ENCODE data around the gene TMEM245. TPM values are rescaled to one million over a fixed set of nuclear protein-coding genes. Genes with fewer than 3 reads are reported as not detected.
A peak's percentile ranks its signal among the peaks of the same experiment; 100 is the strongest.

Gene TMEM245
- polyA plus RNA-seq, 3 donors, result 6.9 to 11.3 (median 9.7) TPM

DNA sequence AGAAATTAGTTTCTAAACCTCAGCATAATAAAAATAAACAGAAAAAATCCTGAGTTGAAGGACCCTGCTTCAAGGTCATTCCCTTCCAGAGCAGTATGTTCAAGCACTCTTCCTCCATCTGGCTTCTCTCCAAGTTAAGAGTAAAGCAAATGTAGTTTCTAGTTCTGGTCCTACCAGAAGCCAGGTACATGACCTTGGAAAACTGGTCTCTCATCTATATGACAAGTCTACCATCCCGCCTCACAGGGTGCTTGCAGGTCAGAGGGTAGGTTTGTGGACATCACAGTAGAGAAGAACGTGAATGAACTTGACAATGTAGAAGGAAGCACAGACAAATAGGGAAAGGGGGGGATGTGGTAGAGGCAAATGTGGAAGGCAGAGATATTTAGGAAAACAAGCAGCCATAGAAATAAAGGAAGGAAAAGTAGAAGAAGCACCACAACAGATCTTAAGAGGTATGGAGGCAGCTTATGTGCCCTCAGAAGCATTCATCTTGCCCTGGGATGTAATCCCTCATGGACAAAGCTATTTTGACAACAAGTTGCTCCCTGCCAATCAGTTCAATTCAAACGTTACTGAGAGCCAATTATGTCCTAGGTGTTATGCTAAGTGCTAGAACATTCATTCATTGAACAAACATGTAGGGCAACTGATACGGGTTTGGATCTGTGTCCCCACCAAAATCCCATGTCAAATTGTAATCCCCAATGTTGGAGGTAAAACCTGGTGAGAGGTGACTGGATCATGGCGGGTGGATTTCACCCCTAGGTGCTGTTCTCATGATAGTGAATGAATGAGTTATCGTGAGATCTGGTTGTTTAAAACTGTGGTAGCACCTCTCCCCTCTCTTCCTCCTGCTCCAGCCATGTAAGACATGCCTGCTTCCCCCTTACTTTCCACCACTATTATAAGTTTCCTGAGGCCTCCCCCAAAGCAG, 82.7 kb downstream of the TMEM245 start:
- peaks cover 45 to 58% of the 10 kb centered on the region in 2 donors for H3K36me3 Mint-ChIP-seq
- Histone ChIP-seq H4K20me1 (ENCODE audit: insufficient read depth, low read length) (no peaks in the 10 kb centered on the region), H3K9ac (ENCODE audit: insufficient read depth, low read length, poor library complexity, severe bottlenecking) (no peak overlapping the region), H3K36me3 (replicated peaks in 1 of 2; ENCODE audit: control insufficient read depth in 1 of 2, insufficient read depth in 2 of 2, low read length in 2 of 2) (peaks cover 53 to 89% of the 10 kb centered on the region in 2 donors), H3K27me3 (ENCODE audit: control insufficient read depth in 2 of 2, insufficient read depth in 2 of 2, low read length in 2 of 2) (no peaks in the 10 kb centered on the region), H3K4me3 (replicated peaks in 1 of 3; ENCODE audit: low read depth in 2 of 3, low read length in 3 of 3) (no peak overlapping the region), H3K9me3 (replicated peaks in 1 of 2; ENCODE audit: control insufficient read depth in 1 of 2, insufficient read depth in 1 of 2, low read length in 2 of 2) (no peaks in the 10 kb centered on the region), H2AFZ (ENCODE audit: insufficient read depth, low read depth, low read length, poor library complexity, severe bottlenecking) (no peak overlapping the region), H3K79me2 (ENCODE audit: insufficient read depth, low read length) (no peaks in the 10 kb centered on the region), H3K27ac (ENCODE audit: low read depth in 1 of 2, low read length in 2 of 2) (no peak overlapping the region), H3K4me1 (ENCODE audit: control insufficient read depth in 1 of 2, insufficient read depth in 2 of 2, low read length in 2 of 2) (no peaks in the 10 kb centered on the region), H3K4me2 (replicated peaks; ENCODE audit: extremely low read depth, low read length, poor library complexity, severe bottlenecking) (no peak overlapping the region)
- peak overlapping the region in 2 of 7 donors; percentile 10 to 80 for H3K27ac Mint-ChIP-seq
- no peak for DNase-seq
- H3K4me3 Mint-ChIP-seq, result no peak overlapping the region
- intact Hi-C loops (cut with micrococcal nuclease), result no loop called here
- H3K9me3 Mint-ChIP-seq, result no peaks in the 10 kb centered on the region
- TF ChIP-seq, protein P1, sequence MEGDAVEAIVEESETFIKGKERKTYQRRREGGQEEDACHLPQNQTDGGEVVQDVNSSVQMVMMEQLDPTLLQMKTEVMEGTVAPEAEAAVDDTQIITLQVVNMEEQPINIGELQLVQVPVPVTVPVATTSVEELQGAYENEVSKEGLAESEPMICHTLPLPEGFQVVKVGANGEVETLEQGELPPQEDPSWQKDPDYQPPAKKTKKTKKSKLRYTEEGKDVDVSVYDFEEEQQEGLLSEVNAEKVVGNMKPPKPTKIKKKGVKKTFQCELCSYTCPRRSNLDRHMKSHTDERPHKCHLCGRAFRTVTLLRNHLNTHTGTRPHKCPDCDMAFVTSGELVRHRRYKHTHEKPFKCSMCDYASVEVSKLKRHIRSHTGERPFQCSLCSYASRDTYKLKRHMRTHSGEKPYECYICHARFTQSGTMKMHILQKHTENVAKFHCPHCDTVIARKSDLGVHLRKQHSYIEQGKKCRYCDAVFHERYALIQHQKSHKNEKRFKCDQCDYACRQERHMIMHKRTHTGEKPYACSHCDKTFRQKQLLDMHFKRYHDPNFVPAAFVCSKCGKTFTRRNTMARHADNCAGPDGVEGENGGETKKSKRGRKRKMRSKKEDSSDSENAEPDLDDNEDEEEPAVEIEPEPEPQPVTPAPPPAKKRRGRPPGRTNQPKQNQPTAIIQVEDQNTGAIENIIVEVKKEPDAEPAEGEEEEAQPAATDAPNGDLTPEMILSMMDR (IDR thresholded peaks at IDR 0.05), result no peak
- WGBS (ENCODE audit: insufficient coverage), result 92% methylated on average over 2 of the region's 6 CpGs
- H3K4me1 Mint-ChIP-seq, result no peaks in the 10 kb centered on the region
- peaks cover 0 to 1% (median 0%) of the 10 kb centered on the region in 3 donors for H3K27me3 Mint-ChIP-seq (ENCODE audit: low read depth in 3 of 3)

DNA sequence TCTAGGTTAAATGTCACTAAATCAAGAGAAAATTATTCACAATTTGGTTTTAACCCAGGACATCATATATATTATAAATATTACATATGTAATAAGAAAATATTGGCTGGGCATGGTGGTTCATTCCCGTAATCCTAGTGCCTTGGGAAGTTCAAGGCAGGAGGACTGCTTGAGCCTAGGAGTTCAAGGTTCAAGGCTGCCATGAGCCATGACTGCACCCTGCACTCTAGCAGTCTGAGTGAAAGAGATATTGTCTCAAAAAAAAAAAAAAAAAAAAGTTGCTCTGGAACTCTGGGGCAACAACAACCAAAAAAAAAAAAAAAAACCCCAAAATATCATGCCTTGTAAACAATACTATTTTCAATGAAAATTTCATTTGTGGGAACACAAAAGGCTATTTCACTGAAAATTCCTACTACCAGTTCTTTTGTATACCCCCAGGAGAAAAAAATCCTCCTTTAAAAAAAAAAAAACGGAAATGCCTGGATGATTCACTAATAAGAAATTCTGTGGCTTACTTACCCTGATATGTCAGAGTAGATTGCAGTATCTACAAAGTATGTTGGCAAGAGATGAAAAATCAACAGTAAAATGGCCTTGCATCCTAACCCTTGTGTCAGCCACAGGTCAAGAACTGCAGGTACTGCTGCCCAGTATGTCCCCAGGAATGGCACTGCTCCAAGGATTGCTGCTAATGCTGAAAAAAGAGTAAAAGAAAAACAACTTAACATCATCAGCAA, 83.9 kb downstream of the TMEM245 start:
- DNase-seq, result no peak
- Histone ChIP-seq H3K9me3 (replicated peaks in 1 of 2; ENCODE audit: control insufficient read depth in 1 of 2, insufficient read depth in 1 of 2, low read length in 2 of 2) (no peaks in the 10 kb centered on the region), H3K4me3 (replicated peaks in 1 of 3; ENCODE audit: low read depth in 2 of 3, low read length in 3 of 3) (no peak overlapping the region), H3K4me1 (ENCODE audit: control insufficient read depth in 1 of 2, insufficient read depth in 2 of 2, low read length in 2 of 2) (no peaks in the 10 kb centered on the region), H3K27me3 (ENCODE audit: control insufficient read depth in 2 of 2, insufficient read depth in 2 of 2, low read length in 2 of 2) (no peaks in the 10 kb centered on the region), H4K20me1 (ENCODE audit: insufficient read depth, low read length) (no peaks in the 10 kb centered on the region), H3K36me3 (replicated peaks in 1 of 2; ENCODE audit: control insufficient read depth in 1 of 2, insufficient read depth in 2 of 2, low read length in 2 of 2) (peaks cover 53 to 90% of the 10 kb centered on the region in 2 donors), H2AFZ (ENCODE audit: insufficient read depth, low read depth, low read length, poor library complexity, severe bottlenecking) (no peak overlapping the region), H3K27ac (ENCODE audit: low read depth in 1 of 2, low read length in 2 of 2) (no peak overlapping the region), H3K79me2 (ENCODE audit: insufficient read depth, low read length) (no peaks in the 10 kb centered on the region), H3K9ac (ENCODE audit: insufficient read depth, low read length, poor library complexity, severe bottlenecking) (no peak overlapping the region), H3K4me2 (replicated peaks; ENCODE audit: extremely low read depth, low read length, poor library complexity, severe bottlenecking) (no peak overlapping the region)
- TF ChIP-seq, protein P1 (IDR thresholded peaks at IDR 0.05), result no peak
- H3K9me3 Mint-ChIP-seq, result no peaks in the 10 kb centered on the region
- peaks cover 0 to 1% (median 0%) of the 10 kb centered on the region in 3 donors for H3K27me3 Mint-ChIP-seq (ENCODE audit: low read depth in 3 of 3)
- no peak overlapping the region for H3K27ac Mint-ChIP-seq
- peaks cover 45 to 60% of the 10 kb centered on the region in 2 donors for H3K36me3 Mint-ChIP-seq
- 100% methylated on average over 1 of the region's 2 CpGs for WGBS (ENCODE audit: insufficient coverage)
- no peaks in the 10 kb centered on the region for H3K4me1 Mint-ChIP-seq
- H3K4me3 Mint-ChIP-seq, result no peak overlapping the region
- intact Hi-C loops (cut with micrococcal nuclease), result no loop called here

Data from CD14-positive monocyte (primary cell).